Mononuclear cell (primary cell): Measurements from ENCODE around the gene CNTN4. TPM values are rescaled to one million over a fixed set of nuclear protein-coding genes. Genes with fewer than 3 reads are reported as not detected.
"Not testable (repeated sequence)": the region's sequence is repeated elsewhere in the genome, so short reads cannot be mapped to it uniquely, and the experiment has no call there.

Experiments used
- H3K27me3 ChIP-seq: 2 replicates; pipeline ENCODE4 v1.6.0; 2011; ENCODE audit warnings: low read length, control low read depth; ENCODE audit not compliant: insufficient read depth
- H3K4me1 ChIP-seq: 2 replicates; pipeline ENCODE4 v1.5.1; 2011; ENCODE audit warnings: mild to moderate bottlenecking, low read length, control low read depth; ENCODE audit not compliant: insufficient read depth
- H3K4me3 ChIP-seq: 2 replicates; pipeline ENCODE4 v1.5.1; 2011; ENCODE audit warnings: mild to moderate bottlenecking, low read length, moderate library complexity
- H3K9me3 ChIP-seq: 2 replicates; pipeline ENCODE4 v1.5.1; 2011; ENCODE audit warnings: low read depth, mild to moderate bottlenecking, control low read depth, low read length
- total RNA-seq: library from RNA; depleted of rRNA; stranded (reverse); fragments of >200 nt; gene quantifications from one replicate; pipeline ENCODE4 v1.2.3, GENCODE V29; 2012

Gene CNTN4
- total RNA-seq, 1 donor = not detected

DNA sequence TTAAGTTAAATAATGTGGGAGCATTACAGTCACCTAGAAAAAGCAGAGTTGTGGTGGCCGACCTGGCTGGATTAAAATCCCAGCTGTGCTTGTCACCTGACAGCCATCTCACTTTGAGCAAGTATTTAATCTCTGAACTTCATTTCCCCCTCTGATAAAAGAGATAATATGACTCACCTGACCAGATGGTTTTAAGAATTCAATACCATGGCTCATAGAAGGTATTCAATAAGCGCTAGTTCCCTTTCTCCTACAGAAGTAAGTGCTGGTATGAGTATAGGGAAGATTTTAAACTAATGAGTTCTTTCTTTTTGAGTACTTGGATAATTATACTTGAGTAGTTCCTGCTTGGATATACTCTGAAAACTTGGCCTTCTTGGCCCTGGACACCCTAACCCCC is 686.0 kb downstream of the CNTN4 start:
- Histone ChIP-seq H3K9me3 (no peaks in the 10 kb centered on the region), H3K4me1 (no peaks in the 10 kb centered on the region), H3K27me3 (no peaks in the 10 kb centered on the region), H3K4me3 (no peak overlapping the region)

GRCh38 chr3:2790266-2790815 is 691.7 kb downstream of the CNTN4 start:
- no peak overlapping the region for H3K4me3 ChIP-seq
- H3K4me1 ChIP-seq = no peaks in the 10 kb centered on the region
- no peaks in the 10 kb centered on the region for H3K27me3 ChIP-seq
- no peaks in the 10 kb centered on the region for H3K9me3 ChIP-seq

GRCh38 chr3:2792432-2792831 is 693.8 kb downstream of the CNTN4 start:
- Histone ChIP-seq H3K4me3 (no peak overlapping the region), H3K9me3 (no peaks in the 10 kb centered on the region), H3K4me1 (no peaks in the 10 kb centered on the region), H3K27me3 (no peaks in the 10 kb centered on the region)

DNA sequence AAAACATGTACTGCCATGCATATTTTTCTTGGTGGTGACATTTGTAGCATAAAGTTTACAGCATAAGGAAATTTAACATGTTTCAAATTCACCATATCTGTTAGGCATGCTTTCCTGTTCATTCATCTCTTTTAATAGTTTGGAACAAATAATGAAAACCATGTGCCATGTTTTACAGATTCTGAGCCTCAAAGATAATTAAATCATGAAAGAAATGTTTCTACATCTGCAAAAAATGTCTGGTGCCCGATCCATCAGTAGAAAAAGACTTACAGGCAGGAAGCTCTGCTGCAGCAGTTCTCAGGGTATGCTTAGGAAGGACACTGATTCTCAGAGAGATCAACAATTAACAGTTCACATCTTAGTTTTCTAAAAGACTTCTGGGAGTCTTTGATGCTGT is 695.3 kb downstream of the CNTN4 start:
- no peaks in the 10 kb centered on the region for H3K4me1 ChIP-seq
- no peaks in the 10 kb centered on the region for H3K27me3 ChIP-seq
- H3K4me3 ChIP-seq = no peak overlapping the region
- no peaks in the 10 kb centered on the region for H3K9me3 ChIP-seq

GRCh38 chr3:2802429-2802828 is 703.8 kb downstream of the CNTN4 start:
- Histone ChIP-seq H3K4me3 (no peak overlapping the region), H3K27me3 (no peaks in the 10 kb centered on the region), H3K4me1 (no peaks in the 10 kb centered on the region), H3K9me3 (no peaks in the 10 kb centered on the region)

DNA sequence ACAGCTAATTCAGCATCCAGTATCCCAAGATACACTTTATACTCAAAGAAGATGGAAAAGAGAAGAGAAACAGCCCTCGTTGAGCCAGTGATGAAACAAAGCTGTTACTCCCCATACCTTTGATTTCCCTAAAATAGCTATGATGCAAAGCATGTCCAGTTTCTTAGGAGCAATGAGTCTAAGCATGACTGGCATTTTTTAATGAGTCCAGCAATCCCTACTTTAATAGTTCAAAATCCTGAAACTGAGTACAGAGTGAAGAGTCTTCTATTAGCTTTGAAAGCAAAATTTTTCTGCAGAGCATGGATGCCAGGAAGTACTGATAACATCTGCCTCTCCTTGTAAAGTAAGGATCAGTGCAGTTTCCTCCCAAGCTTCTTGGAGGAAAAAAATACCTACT is 708.8 kb downstream of the CNTN4 start:
- Histone ChIP-seq H3K27me3 (no peaks in the 10 kb centered on the region), H3K9me3 (no peaks in the 10 kb centered on the region), H3K4me3 (no peak overlapping the region)

GRCh38 chr3:2810723-2811122 is 712.1 kb downstream of the CNTN4 start:
- no peaks in the 10 kb centered on the region for H3K9me3 ChIP-seq
- no peak overlapping the region for H3K4me3 ChIP-seq
- H3K27me3 ChIP-seq = no peaks in the 10 kb centered on the region
- H3K4me1 ChIP-seq = no peaks in the 10 kb centered on the region

More for the DNA sequence above, 708.8 kb downstream of the CNTN4 start:
- H3K4me1 ChIP-seq = no peaks in the 10 kb centered on the region

GRCh38 chr3:2819571-2819970 is 720.9 kb downstream of the CNTN4 start:
- H3K9me3 ChIP-seq = no peaks in the 10 kb centered on the region
- H3K4me3 ChIP-seq = no peak overlapping the region
- no peaks in the 10 kb centered on the region for H3K4me1 ChIP-seq
- no peaks in the 10 kb centered on the region for H3K27me3 ChIP-seq

- not testable (repeated sequence) for H3K27me3 ChIP-seq, H3K9me3 ChIP-seq, H3K4me3 ChIP-seq, H3K4me1 ChIP-seq
Observed at GRCh38 chr3:2820982-2821381, 722.3 kb downstream of the CNTN4 start.

- Histone ChIP-seq H3K27me3 (no peaks in the 10 kb centered on the region), H3K4me3 (no peak overlapping the region), H3K4me1 (no peaks in the 10 kb centered on the region), H3K9me3 (no peaks in the 10 kb centered on the region)
Observed at GRCh38 chr3:2822611-2823010, 723.9 kb downstream of the CNTN4 start.

GRCh38 chr3:2823031-2823430 is 724.4 kb downstream of the CNTN4 start:
- H3K4me1 ChIP-seq = no peaks in the 10 kb centered on the region
- H3K27me3 ChIP-seq = no peaks in the 10 kb centered on the region
- H3K9me3 ChIP-seq = no peaks in the 10 kb centered on the region
- H3K4me3 ChIP-seq = no peak overlapping the region

- no peaks in the 10 kb centered on the region for H3K27me3 ChIP-seq
- H3K9me3 ChIP-seq = no peaks in the 10 kb centered on the region
- H3K4me1 ChIP-seq = no peaks in the 10 kb centered on the region
- no peak overlapping the region for H3K4me3 ChIP-seq
Observed at GRCh38 chr3:2823437-2824211, 725.0 kb downstream of the CNTN4 start.

- Histone ChIP-seq H3K27me3 (no peaks in the 10 kb centered on the region), H3K4me3 (no peak overlapping the region), H3K4me1 (no peaks in the 10 kb centered on the region), H3K9me3 (no peaks in the 10 kb centered on the region)
Observed at GRCh38 chr3:2826036-2826435, 727.4 kb downstream of the CNTN4 start.

DNA sequence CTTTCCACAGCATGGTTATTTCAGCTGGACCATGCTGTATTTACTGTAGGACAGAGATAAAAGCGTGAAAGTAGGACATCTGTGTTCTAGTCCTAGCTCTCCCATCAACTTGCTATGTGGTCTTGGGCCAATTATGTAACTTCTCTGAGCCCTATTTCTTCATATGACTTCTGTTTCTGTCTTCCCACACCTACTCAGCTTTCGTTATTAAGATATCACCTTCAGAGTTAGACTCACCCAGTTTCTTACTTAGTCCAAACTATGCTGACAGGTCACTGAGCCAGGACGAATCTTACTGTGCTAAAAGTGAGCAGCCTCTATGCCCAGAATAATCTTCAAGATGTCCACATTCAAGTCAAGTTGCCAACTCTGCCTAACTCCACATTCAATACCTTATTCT is 727.8 kb downstream of the CNTN4 start:
- H3K4me1 ChIP-seq = no peaks in the 10 kb centered on the region
- no peaks in the 10 kb centered on the region for H3K9me3 ChIP-seq
- no peaks in the 10 kb centered on the region for H3K27me3 ChIP-seq
- H3K4me3 ChIP-seq = no peak overlapping the region

- Histone ChIP-seq H3K4me1 (no peaks in the 10 kb centered on the region), H3K9me3 (no peaks in the 10 kb centered on the region), H3K4me3 (no peak overlapping the region), H3K27me3 (no peaks in the 10 kb centered on the region)
Observed at GRCh38 chr3:2837239-2837638, 738.6 kb downstream of the CNTN4 start.

- Histone ChIP-seq H3K27me3 (no peaks in the 10 kb centered on the region), H3K9me3 (no peaks in the 10 kb centered on the region), H3K4me1 (no peaks in the 10 kb centered on the region), H3K4me3 (no peak overlapping the region)
Observed at GRCh38 chr3:2837910-2838309, 739.2 kb downstream of the CNTN4 start.
